Dendritic cell treated with granulocyte-macrophage colony-stimulating factor and Interleukin-4, amounts not matched to agents 40 ng/mL and 50 ng/mL, for 4 days (primary cell): ENCODE data around the gene TMEM163.
"Not testable (repeated sequence)": the region's sequence is repeated elsewhere in the genome, so short reads cannot be mapped to it uniquely, and the experiment has no call there.

Experiments used
- H3K27ac Mint-ChIP-seq: one replicate; pipeline ENCODE4 v1.8.0; 2022; ENCODE audit warnings: mild to moderate bottlenecking, mixed read lengths
- H3K27me3 Mint-ChIP-seq: one replicate; pipeline ENCODE4 v1.8.0; 2022; ENCODE audit warnings: mild to moderate bottlenecking, mixed read lengths
- H3K36me3 Mint-ChIP-seq: one replicate; pipeline ENCODE4 v1.8.0; 2022; ENCODE audit warnings: low read depth, mixed read lengths
- H3K4me1 Mint-ChIP-seq: one replicate; pipeline ENCODE4 v1.8.0; 2022; ENCODE audit warnings: low read depth, mixed read lengths
- H3K4me3 Mint-ChIP-seq: one replicate; pipeline ENCODE4 v1.8.0; 2022; ENCODE audit warnings: mild to moderate bottlenecking, moderate library complexity, mixed read lengths
- H3K9me3 Mint-ChIP-seq: one replicate; pipeline ENCODE4 v1.8.0; 2022; ENCODE audit warnings: mixed read lengths
- intact Hi-C: fragments of 100-400 bp; cut with micrococcal nuclease; formaldehyde crosslinking; loops from one replicate; pipeline ENCODE4 v1.15.0; 2022

The TMEM163 gene

GRCh38 chr2:134718817-134719814, at the start of gene TMEM163:
Gene TMEM163, minus strand, starts transcription at chr2:134719000.
- no peaks in the 10 kb centered on the region for H3K9me3 Mint-ChIP-seq
- H3K4me3 Mint-ChIP-seq: peak within 1 kb of the TSS; percentile 82
- H3K27ac Mint-ChIP-seq: peak within 1 kb of the TSS; percentile 45
- intact Hi-C loops: loop anchor here (10.0 kb wide), 1 partner anchor 66 kb away; no protein-coding TSS in a partner anchor
- H3K4me1 Mint-ChIP-seq: peaks cover 26% of the 10 kb centered on the region
- H3K27me3 Mint-ChIP-seq: peaks cover 83% of the 10 kb centered on the region
- no peaks in the 10 kb centered on the region for H3K36me3 Mint-ChIP-seq

GRCh38 chr2:134766583-134766982, 47.8 kb upstream of the TMEM163 start:
- H3K4me3 Mint-ChIP-seq: no peak overlapping the region
- H3K27ac Mint-ChIP-seq: no peak overlapping the region
- intact Hi-C loops: no loop called here
- no peaks in the 10 kb centered on the region for H3K36me3 Mint-ChIP-seq
- no peaks in the 10 kb centered on the region for H3K4me1 Mint-ChIP-seq
- H3K27me3 Mint-ChIP-seq: peaks cover 15% of the 10 kb centered on the region
- no peaks in the 10 kb centered on the region for H3K9me3 Mint-ChIP-seq

GRCh38 chr2:134765987-134766386, 47.2 kb upstream of the TMEM163 start:
- no peaks in the 10 kb centered on the region for H3K4me1 Mint-ChIP-seq
- intact Hi-C loops: no loop called here
- H3K36me3 Mint-ChIP-seq: no peaks in the 10 kb centered on the region
- H3K9me3 Mint-ChIP-seq: no peaks in the 10 kb centered on the region
- no peak overlapping the region for H3K27ac Mint-ChIP-seq
- H3K27me3 Mint-ChIP-seq: peaks cover 17% of the 10 kb centered on the region
- no peak overlapping the region for H3K4me3 Mint-ChIP-seq

- intact Hi-C loops: no loop called here
- Mint-ChIP-seq H3K27ac (no peak overlapping the region), H3K27me3 (peaks cover 19% of the 10 kb centered on the region), H3K4me1 (peaks cover 2% of the 10 kb centered on the region), H3K36me3 (no peaks in the 10 kb centered on the region), H3K4me3 (no peak overlapping the region), H3K9me3 (no peaks in the 10 kb centered on the region)
Measured at GRCh38 chr2:134764164-134764563, 45.4 kb upstream of the TMEM163 start.

GRCh38 chr2:134763164-134763710, 44.4 kb upstream of the TMEM163 start:
- H3K4me3 Mint-ChIP-seq: no peak overlapping the region
- H3K4me1 Mint-ChIP-seq: peaks cover 11% of the 10 kb centered on the region
- H3K36me3 Mint-ChIP-seq: no peaks in the 10 kb centered on the region
- no peaks in the 10 kb centered on the region for H3K9me3 Mint-ChIP-seq
- H3K27ac Mint-ChIP-seq: no peak overlapping the region
- H3K27me3 Mint-ChIP-seq: peaks cover 21% of the 10 kb centered on the region
- intact Hi-C loops: no loop called here

GRCh38 chr2:134762508-134762907, 43.7 kb upstream of the TMEM163 start:
- Mint-ChIP-seq H3K27ac (no peak overlapping the region), H3K27me3 (peaks cover 26% of the 10 kb centered on the region), H3K4me1 (peaks cover 18% of the 10 kb centered on the region), H3K36me3 (no peaks in the 10 kb centered on the region), H3K9me3 (no peaks in the 10 kb centered on the region), H3K4me3 (no peak overlapping the region)
- intact Hi-C loops: no loop called here

- Mint-ChIP-seq H3K27me3 (peaks cover 29% of the 10 kb centered on the region), H3K36me3 (no peaks in the 10 kb centered on the region), H3K27ac (no peak overlapping the region), H3K4me3 (no peak overlapping the region), H3K9me3 (no peaks in the 10 kb centered on the region), H3K4me1 (peaks cover 18% of the 10 kb centered on the region)
- intact Hi-C loops: no loop called here
Measured at GRCh38 chr2:134760385-134760784, 41.6 kb upstream of the TMEM163 start.

- no peak overlapping the region for H3K4me3 Mint-ChIP-seq
- peaks cover 31% of the 10 kb centered on the region for H3K27me3 Mint-ChIP-seq
- intact Hi-C loops: loop anchor here (2.0 kb wide), 1 partner anchor 14 kb away; no protein-coding TSS in a partner anchor
- no peaks in the 10 kb centered on the region for H3K9me3 Mint-ChIP-seq
- H3K36me3 Mint-ChIP-seq: no peaks in the 10 kb centered on the region
- H3K27ac Mint-ChIP-seq: peak overlapping the region; percentile 67
- peaks cover 18% of the 10 kb centered on the region for H3K4me1 Mint-ChIP-seq
Measured at GRCh38 chr2:134758633-134759032, 39.8 kb upstream of the TMEM163 start.

GRCh38 chr2:134751981-134752380, 33.2 kb upstream of the TMEM163 start:
- peaks cover 32% of the 10 kb centered on the region for H3K27me3 Mint-ChIP-seq
- H3K9me3 Mint-ChIP-seq, H3K36me3 Mint-ChIP-seq, intact Hi-C loops, H3K4me1 Mint-ChIP-seq, H3K27ac Mint-ChIP-seq, H3K4me3 Mint-ChIP-seq: not testable (repeated sequence)

- Mint-ChIP-seq H3K4me3 (no peak overlapping the region), H3K27me3 (peaks cover 29% of the 10 kb centered on the region), H3K4me1 (peaks cover 29% of the 10 kb centered on the region), H3K36me3 (no peaks in the 10 kb centered on the region), H3K9me3 (no peaks in the 10 kb centered on the region), H3K27ac (no peak overlapping the region)
- intact Hi-C loops: loop anchor here (2.0 kb wide), 1 partner anchor 13 kb away; no protein-coding TSS in a partner anchor
Measured at GRCh38 chr2:134745546-134745945, 26.7 kb upstream of the TMEM163 start.

GRCh38 chr2:134745023-134745422, 26.2 kb upstream of the TMEM163 start:
- no peaks in the 10 kb centered on the region for H3K9me3 Mint-ChIP-seq
- peaks cover 27% of the 10 kb centered on the region for H3K27me3 Mint-ChIP-seq
- no peak overlapping the region for H3K27ac Mint-ChIP-seq
- H3K4me3 Mint-ChIP-seq: no peak overlapping the region
- H3K36me3 Mint-ChIP-seq: no peaks in the 10 kb centered on the region
- peaks cover 34% of the 10 kb centered on the region for H3K4me1 Mint-ChIP-seq
- intact Hi-C loops: loop anchor here (2.0 kb wide), 1 partner anchor 14 kb away; no protein-coding TSS in a partner anchor

GRCh38 chr2:134739879-134740301, 21.1 kb upstream of the TMEM163 start:
- peak overlapping the region; percentile 65 for H3K27ac Mint-ChIP-seq
- no peaks in the 10 kb centered on the region for H3K9me3 Mint-ChIP-seq
- H3K36me3 Mint-ChIP-seq: no peaks in the 10 kb centered on the region
- H3K27me3 Mint-ChIP-seq: peaks cover 18% of the 10 kb centered on the region
- no peak overlapping the region for H3K4me3 Mint-ChIP-seq
- intact Hi-C loops: loop anchor here (5.0 to 10.0 kb wide), 2 partner anchors 42 to 175 kb away; partner anchors contain the start of gene CCNT2
- H3K4me1 Mint-ChIP-seq: peaks cover 59% of the 10 kb centered on the region

- H3K27ac Mint-ChIP-seq: peak overlapping the region; percentile 72
- no peaks in the 10 kb centered on the region for H3K36me3 Mint-ChIP-seq
- peaks cover 56% of the 10 kb centered on the region for H3K4me1 Mint-ChIP-seq
- intact Hi-C loops: loop anchor here (10.0 kb wide), 1 partner anchor 175 kb away; the partner anchor contains the start of gene CCNT2
- peaks cover 22% of the 10 kb centered on the region for H3K27me3 Mint-ChIP-seq
- no peaks in the 10 kb centered on the region for H3K9me3 Mint-ChIP-seq
- H3K4me3 Mint-ChIP-seq: no peak overlapping the region
Measured at GRCh38 chr2:134739236-134739878, 20.6 kb upstream of the TMEM163 start.
